DMS153 (cell line): ENCODE measurements around the gene RACGAP1.
A peak's percentile ranks its signal among the peaks of the same experiment; 100 is the strongest.

Source experiments
- DNase-seq: peaks from one replicate; lab custom pipeline; 2025; lab: John Stamatoyannopoulos, UW

The RACGAP1 gene

DNA sequence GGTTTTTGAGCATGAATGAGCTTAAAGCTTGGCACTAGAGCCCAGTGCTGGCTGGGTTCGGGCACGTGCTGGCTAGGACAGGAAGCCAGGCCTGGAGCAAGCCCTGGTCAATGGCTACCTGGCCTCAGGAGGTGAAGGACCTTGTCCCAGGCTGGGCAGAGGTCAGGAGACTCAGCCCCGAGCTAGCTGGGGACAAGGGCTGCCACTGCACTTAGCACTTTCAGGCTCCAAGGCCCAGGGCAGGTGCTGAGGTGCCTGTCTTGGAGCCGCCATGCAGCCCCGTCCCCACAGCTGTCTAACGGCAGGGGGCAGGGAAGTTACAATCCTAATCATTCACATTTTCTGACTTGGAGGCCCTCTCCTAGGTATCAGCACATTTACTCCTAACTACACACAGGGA is 56.8 kb downstream of the RACGAP1 start:
- no peak for DNase-seq

DNA sequence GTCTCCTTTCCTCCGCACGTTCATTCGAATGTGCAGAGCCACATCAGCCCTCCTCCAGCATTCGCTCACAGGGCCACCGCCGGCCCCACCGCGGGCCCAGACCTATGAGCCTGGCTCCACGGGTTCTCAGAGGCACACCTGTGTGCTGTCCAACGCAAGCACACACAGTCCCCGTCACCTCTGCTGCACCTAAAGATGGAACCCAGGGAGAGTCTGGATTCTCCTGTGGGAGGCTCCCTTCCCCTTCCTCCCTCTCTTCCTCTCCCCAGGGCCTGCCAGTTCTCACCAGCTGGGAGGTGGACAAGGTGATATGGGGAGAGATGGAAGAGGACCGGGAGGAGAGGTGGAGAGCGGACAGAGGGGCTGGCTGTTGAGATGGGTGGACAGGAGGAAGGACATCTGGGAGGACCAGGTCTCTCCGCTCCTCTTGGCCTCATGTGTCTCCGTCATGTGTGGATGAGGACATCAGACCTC is 57.5 kb downstream of the RACGAP1 start:
- DNase-seq, result no peak

DNA sequence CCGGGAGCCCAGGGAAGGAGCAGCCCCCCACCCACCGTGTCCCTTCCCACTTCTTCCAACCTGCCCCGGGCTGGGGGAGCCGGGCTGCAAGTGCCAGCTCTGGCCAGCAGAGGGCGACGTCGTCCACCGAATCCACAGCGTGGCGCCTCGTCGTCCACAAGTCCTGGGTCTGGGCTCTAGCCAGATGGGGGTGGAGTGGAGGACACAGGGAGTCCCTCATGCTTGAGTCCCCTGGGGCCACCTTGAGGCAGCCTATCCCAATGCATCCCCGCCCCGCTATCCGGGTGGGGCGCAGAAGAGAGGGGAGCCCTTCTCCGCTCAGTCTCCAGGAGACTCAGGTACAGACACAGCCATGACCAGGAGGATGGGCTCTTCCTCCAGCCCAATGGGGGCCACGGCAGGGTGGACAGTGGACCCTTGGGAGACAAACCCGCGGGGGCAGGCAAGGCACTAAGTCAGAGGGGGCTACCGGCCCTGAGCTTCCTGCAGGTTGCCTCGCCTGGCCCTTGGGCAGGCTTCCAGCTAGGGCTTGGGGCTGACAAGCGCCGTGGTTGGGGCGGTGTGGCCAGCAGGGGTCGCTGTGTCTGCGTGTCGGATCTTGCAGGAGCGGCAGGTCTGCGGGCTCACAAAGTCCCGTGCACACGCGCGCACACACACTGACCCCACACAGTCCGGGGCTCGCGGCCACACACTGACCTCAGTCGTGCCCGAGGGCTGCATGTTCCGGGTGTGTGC is 58.1 kb downstream of the RACGAP1 start:
- DNase-seq, result peak; percentile 66

DNA sequence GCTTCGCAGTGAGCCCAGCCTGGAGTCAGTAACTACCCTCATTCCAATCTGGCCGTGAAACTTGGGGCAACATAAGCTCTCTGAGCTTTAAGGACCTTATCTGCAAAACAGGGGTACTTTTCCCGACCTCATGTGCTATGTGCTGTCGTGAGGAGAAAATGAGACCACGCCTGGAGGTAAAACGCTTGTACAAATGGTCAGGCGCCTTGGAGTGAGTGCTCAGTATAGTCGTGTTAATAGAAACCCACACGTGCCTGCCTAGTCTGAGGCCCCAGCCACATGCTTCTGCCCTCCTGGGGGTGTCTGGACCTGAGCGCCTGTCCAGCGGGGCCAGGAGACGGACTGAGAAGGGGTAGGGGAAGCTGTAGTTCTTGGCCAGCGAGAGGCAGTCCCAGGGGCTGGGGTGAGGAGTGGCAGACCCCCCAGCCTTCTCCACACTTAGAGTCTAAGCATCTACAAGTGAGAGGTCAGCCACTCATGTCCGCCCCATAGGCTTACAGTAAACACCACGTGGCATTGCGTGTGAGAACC is 58.7 kb downstream of the RACGAP1 start:
- no peak for DNase-seq

DNA sequence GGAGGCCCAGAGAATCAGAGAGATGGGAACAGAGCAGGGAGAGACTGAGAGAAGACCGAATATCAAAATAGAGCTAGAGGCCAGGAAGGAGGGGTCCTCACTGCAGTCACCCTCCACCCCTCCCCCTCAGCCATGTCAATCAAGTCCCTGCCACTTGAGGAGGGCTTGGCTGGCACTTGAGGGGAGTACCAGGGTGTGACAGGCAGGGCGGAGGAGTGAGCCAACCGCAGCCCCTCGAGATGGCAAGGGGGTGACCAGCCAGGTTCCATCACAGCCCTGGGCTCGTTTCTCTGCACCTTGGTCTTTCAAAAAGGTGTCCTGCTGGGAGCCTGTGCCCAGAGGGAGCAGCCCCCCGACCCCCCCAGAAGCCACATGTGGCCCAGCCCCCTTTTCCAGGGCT is 59.5 kb downstream of the RACGAP1 start:
- no peak for DNase-seq

DNA sequence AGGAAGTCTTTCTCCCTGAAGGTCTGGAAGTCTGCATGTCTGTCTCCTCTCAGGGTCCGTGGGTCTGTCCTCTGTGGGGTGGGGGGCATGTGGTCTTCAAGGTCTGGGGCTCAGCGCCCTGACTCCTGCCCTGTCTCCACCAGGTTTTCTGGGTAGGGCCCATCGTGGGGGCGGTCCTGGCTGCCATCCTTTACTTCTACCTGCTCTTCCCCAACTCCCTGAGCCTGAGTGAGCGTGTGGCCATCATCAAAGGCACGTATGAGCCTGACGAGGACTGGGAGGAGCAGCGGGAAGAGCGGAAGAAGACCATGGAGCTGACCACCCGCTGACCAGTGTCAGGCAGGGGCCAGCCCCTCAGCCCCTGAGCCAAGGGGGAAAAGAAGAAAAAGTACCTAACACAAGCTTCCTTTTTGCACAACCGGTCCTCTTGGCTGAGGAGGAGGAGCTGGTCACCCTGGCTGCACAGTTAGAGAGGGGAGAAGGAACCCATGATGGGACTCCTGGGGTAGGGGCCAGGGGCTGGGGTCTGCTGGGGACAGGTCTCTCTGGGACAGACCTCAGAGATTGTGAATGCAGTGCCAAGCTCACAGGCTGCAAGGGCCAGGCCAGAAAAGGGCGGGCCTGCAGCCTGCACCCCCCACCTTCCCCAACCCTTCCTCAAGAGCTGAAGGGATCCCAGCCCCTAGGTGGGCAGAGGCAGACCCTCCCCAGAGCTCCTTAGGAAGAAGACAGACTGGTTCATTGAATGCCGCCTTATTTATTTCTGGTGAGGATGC is 60.3 kb downstream of the RACGAP1 start:
- DNase-seq, result no peak

DNA sequence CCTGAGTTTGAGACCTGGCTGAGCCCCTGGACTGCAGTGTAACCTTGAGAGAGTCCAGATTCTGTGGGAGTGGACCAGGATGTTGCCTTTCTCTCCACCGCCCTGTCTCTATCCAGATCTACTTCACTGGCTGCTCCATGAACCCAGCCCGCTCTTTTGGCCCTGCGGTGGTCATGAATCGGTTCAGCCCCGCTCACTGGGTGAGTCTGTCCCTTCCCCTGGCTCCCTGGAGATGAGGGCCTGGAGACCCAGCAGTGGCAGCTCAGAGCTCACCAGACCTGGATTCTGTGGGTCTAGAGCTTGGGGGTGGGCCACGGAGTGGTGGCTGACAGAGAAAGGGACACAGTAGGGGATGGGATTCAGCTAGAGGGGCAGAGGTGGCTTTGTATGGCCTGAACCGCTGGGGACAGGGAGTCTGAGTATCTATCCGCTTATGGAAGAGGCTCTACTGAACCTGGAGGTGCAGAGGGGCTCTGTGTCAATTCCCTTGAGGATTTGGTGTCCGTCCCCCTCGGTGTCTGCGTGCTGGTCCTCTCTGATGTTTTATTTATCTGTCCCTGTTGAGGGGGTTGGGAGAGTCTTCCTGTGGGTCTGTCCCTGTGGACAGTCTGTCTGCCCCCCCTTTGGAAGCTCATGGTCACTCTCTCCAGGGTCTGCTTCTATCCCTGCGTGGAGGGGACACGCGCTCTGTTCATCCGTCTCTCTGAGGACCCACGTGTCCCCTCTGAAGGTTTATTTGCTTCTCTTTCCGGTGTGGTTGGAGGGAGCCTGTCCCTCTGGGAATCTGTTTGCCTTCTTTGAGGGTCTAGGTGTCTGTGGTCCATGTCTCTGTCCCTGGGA is 61.1 kb downstream of the RACGAP1 start:
- DNase-seq, result no peak

DNA sequence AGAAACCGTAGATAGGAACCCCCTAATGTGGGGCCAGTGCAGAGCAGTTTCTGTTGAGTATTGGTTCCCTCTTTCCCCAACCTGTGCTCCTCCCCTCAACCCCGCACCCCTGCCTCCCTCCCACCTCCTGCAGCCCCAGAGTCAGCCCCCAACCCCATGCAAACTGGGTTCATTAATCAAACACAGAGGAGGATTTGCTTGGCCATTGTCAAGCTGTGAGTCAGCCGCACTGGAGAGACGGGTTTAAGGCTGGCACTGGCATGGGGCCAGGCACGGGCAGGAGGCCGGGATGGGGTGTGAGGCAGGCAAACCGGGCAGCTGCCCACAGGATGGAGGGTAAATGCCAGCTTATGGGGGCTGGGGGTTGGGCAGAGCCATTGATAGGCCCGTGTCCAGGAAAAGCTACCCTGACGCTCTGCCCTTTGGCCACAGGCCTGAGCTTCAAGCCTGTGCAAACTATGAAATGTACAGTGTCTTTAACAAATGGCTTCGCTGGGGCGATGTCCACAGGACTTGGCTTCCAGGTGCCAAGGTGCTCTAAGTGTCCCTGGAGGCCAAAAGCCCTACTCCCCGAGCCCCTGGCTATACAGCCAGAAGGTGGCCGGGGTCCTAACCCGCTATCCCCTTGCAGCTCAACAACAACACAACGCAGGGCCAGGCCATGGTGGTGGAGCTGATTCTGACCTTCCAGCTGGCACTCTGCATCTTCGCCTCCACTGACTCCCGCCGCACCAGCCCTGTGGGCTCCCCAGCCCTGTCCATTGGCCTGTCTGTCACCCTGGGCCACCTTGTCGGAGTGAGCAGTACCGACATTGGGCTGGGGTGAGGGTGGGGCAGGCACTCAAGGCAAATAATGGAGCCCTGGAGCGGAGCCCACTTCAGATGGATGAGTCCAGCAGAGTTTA is 62.2 kb downstream of the RACGAP1 start:
- peak; percentile 68 for DNase-seq

DNA sequence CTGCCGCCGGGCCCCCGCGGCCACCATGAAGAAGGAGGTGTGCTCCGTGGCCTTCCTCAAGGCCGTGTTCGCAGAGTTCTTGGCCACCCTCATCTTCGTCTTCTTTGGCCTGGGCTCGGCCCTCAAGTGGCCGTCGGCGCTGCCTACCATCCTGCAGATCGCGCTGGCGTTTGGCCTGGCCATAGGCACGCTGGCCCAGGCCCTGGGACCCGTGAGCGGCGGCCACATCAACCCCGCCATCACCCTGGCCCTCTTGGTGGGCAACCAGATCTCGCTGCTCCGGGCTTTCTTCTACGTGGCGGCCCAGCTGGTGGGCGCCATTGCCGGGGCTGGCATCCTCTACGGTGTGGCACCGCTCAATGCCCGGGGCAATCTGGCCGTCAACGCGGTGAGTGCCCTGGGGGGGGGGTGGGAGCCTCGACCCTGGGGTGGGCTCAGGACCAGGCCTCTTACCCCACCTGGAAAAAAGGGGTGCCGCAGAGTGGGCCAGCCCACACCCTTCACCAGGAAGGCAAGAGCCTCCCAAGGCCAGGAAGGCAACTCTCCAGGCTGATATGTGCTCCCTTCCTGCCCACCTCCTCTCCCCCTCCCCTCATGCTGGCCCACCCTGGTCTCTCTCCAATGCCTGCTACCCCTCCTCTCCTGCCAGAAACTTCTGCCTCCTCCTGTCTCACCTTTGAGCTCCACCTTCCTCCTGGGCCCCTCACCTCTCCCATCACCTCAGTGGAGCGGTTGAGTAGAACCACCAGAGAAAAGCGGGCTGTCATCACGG is 63.1 kb downstream of the RACGAP1 start:
- DNase-seq, result no peak

DNA sequence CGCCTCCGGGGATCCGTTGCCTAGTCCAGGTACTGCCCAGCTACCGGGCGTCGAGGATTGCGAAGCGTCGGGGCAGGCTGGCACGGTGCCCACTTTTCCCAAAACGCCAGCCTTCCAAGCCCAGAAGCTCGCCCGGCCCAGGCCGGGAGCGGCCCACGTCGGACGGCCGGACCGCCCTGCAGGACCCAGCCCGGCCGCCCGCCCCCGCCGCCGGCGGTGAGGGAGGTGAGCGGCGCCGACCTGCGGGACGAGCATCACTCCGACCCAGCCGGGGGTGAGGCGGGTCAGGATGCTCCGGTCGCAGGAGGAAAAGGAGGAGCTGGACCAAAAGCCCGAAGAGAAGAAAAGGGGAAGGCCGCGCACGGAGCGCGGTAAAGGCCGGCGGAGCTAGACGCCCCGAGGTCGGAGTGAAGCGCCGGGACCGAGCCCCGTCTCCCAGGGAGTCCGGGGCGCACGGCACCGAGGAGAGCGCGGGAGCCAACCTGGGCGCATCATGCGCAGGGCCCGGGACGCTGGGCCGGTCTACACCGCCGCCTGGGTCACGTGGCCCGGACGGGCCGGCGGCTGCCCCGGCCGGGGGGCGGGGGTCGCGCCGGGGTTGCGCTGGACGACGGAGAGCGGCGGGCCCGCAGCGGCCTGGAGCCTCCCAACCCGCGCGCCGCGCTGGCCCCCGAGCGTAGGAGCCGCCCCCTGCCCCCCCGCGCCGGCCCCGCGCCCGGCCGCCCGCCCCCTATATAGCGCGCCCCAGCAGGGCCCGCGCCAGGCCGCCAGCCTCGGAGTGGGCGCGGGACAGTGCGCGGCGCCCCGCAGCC is 64.0 kb downstream of the RACGAP1 start, which contains the start of gene AQP5:
AQP5 (plus strand) TSS at position 762 of the 812 bp plus-strand sequence. CDS start 146 bp downstream, outside the sequence.
- no peak for DNase-seq

DNA sequence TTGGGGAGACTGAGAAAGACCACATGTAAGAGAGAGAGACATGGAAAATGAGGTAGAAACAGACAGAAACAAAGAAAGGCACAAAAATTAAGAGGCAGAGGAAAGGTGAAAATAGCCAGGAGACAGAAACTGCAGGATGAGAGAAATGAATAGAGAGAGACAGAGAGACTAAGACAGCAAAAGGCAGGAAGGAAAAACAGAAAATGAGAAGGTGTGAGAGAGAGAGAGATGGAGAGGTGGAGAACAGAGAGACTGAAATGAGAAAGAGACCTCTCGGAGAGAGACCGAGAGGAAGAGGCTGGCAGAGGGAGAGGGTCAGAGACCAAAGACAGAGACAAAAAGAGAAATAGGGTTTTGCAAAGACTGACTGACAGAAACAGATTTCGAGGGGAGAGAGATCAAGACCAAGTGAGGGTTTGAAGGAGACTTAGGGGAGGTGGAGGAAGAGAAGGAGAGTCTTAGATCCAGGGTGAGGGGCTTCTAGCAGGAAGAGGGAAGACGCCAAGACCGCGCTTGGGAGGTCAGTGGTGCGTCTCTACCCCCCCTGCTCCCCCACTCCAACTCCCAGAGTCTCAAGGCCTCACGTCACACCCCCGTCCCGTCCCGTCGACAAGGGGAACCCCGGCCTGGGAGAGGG is 64.7 kb downstream of the RACGAP1 start:
- no peak for DNase-seq

DNA sequence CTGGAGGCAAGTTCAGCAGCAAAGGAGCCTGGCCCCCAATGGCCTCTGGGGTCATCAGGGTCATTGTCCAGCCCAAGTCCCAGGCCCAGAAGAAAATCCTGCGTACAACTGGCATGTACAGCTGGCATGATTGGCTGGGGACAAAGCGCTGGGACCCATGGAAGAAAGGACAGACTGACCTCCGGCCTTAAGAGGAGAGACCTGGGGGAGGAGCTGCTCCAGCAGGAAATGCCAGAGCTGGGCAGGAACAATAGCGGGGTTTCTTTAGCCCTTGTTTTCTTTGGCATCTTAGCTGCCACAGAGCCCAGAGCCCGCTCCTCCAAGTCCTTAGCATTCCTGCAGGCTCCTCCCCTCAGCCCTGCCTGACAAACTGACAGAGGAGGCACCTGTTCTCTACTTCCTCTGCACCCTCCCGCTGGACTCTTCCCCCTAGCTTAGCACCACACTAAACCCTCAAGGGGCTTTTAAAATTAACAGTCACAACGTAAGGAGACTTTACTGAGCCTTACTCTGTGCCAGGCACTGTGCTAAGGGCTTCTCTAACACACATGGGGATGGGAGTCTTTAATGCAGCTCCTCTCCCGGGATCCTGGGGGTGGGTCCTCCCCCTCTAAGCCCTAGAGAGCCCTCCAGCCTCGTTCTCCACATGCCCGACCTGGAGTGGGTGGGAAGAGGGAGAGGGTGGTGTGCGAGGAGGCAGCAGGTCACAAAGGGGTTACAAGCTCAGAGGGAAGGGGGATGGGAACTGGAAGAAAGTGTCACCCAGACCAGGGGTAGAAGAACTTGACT is 65.4 kb downstream of the RACGAP1 start:
- no peak for DNase-seq

DNA sequence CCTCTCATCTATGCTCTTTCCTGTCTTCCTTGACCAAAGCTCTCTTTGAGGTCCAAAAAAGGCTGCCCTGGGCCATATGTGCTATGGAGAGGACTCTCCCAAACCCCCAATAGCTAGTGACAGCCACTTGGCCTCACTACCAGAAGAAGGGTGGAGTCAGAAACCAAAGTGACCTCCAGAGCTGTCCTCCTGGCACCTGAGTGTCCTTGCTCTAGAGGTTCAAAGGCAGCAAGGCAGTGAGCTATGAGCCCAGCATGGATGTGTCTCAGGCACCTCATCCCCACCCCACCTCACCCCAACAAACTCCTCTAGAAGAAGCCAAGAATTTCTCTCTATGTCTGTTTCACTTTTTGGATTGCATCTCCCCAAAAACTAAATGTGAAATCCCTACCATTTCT is 67.7 kb downstream of the RACGAP1 start:
- DNase-seq, result no peak

DNA sequence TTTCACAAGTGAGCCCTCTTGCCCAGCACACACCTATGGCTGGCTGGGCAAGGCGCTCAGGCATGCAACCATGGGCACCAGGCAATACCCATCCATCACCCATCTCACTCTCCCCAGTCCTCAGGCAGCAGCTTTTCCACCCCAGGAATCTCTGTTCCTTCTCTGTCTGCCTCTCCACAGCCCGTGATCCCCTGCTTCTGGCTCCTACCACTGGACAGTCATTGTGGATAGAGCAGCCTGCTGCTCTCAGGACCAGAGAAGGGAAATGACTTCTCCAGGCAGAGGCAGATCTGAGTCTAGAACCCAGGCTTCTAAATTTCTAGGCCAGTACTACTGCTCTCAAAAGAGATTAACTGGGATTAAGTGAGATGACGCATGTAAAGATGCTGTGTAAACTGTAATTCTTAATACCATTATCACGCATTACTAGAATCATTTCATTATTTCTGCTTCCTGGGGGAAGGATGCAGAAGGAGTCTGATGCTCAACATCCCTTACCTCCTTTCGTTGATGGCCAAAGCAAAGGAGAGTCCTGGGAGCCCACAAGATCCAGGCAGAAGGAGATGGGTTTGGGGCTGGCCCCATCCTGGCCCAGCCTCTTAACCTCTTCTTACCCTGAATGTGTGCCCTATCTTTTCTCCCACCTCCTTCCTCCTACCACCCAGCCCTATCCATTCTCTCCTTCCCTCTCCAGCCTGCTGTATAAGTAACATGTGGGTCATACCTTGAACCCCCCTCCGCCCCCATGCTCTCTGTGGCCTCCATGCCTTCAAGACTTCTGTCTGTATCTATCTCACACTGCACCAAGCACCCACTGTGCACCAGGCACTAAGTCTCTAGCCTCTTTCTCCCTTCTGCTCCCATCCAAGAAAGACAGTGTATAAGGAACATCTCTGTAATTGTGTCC is 68.4 kb downstream of the RACGAP1 start:
- DNase-seq, result no peak

DNA sequence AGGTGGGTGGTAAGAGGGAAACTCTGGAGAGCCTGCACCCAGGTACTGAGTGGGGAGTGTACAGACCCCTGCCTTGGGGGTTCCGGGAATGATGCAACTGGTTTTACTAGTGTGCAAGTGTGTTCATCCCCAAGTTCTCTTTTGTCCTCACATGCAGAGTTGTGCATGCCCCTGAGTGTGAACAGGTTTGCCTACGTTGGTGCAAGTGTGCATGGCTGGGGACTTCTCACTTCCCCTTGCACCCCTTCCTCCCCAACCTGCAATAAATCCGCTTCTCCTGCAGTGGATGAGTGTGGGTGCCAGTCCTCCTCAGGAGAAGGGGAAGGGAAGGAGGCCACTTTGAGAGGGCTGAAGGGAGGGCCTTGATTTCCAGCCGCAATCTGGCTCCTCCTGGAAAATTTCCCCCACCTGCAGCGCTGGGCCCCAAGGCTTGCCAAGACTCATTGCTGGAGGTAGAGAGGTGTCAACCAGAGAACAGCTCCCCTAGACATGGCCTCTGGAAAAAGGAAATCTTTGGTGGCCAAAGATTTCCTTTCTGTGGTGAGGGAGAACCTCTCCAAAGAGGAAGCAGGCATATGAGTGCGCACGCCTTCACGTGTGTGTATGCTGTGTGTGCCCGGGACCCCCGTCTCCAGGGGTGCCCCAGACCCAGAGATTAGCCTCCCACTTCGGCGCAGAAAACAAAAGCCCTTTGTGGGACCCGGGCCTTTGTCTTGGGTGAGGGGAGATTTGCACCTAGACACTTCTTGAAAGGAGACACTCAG is 69.2 kb downstream of the RACGAP1 start:
- DNase-seq, result no peak
